ENCODE results near the gene EDEM2.

DNA sequence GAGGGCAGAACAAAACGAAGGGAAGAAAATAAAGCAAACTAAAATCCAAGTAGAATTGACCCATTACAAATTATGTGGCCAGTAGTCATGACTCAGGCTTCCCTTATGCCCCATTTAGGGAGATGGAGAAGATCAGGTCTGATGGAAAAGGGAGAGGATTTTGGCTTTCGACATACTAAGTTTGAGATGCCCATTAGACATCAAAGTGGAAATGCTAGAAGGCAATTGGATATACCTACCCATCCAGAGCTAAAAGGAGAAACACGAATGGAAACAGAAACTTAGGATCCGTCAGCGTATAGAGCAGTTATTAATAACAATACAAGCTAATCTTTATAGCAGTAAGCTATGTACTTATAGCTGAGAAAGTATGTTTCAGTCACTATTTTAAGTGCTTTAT lies 59.3 kb downstream of the EDEM2 start:
- TF ChIP-seq TAF1 (IDR thresholded peaks at IDR 0.05; ENCODE audit: low read depth) = no peak
- TF ChIP-seq, protein P1, sequence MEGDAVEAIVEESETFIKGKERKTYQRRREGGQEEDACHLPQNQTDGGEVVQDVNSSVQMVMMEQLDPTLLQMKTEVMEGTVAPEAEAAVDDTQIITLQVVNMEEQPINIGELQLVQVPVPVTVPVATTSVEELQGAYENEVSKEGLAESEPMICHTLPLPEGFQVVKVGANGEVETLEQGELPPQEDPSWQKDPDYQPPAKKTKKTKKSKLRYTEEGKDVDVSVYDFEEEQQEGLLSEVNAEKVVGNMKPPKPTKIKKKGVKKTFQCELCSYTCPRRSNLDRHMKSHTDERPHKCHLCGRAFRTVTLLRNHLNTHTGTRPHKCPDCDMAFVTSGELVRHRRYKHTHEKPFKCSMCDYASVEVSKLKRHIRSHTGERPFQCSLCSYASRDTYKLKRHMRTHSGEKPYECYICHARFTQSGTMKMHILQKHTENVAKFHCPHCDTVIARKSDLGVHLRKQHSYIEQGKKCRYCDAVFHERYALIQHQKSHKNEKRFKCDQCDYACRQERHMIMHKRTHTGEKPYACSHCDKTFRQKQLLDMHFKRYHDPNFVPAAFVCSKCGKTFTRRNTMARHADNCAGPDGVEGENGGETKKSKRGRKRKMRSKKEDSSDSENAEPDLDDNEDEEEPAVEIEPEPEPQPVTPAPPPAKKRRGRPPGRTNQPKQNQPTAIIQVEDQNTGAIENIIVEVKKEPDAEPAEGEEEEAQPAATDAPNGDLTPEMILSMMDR (IDR thresholded peaks at IDR 0.05; ENCODE audit: poor library complexity, severe bottlenecking) = no peak
- no peak for TF ChIP-seq SMC3 (conservative IDR thresholded peaks at IDR 0.05; ENCODE audit: poor library complexity)
- TF ChIP-seq POLR2AphosphoS5 (IDR thresholded peaks at IDR 0.05) = no peak
- no peak for TF ChIP-seq EZH2 (IDR thresholded peaks at IDR 0.05; ENCODE audit: borderline replicate concordance, insufficient read depth, low read length, poor library complexity, severe bottlenecking)
- TF ChIP-seq, protein P2, sequence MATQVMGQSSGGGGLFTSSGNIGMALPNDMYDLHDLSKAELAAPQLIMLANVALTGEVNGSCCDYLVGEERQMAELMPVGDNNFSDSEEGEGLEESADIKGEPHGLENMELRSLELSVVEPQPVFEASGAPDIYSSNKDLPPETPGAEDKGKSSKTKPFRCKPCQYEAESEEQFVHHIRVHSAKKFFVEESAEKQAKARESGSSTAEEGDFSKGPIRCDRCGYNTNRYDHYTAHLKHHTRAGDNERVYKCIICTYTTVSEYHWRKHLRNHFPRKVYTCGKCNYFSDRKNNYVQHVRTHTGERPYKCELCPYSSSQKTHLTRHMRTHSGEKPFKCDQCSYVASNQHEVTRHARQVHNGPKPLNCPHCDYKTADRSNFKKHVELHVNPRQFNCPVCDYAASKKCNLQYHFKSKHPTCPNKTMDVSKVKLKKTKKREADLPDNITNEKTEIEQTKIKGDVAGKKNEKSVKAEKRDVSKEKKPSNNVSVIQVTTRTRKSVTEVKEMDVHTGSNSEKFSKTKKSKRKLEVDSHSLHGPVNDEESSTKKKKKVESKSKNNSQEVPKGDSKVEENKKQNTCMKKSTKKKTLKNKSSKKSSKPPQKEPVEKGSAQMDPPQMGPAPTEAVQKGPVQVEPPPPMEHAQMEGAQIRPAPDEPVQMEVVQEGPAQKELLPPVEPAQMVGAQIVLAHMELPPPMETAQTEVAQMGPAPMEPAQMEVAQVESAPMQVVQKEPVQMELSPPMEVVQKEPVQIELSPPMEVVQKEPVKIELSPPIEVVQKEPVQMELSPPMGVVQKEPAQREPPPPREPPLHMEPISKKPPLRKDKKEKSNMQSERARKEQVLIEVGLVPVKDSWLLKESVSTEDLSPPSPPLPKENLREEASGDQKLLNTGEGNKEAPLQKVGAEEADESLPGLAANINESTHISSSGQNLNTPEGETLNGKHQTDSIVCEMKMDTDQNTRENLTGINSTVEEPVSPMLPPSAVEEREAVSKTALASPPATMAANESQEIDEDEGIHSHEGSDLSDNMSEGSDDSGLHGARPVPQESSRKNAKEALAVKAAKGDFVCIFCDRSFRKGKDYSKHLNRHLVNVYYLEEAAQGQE (IDR thresholded peaks at IDR 0.05; ENCODE audit: borderline replicate concordance) = no peak
- no peak for TF ChIP-seq RAD21 (conservative IDR thresholded peaks at IDR 0.05)
- no peak for TF ChIP-seq MXI1 (conservative IDR thresholded peaks at IDR 0.05; ENCODE audit: poor library complexity, severe bottlenecking)
- TF ChIP-seq EP300 (conservative IDR thresholded peaks at IDR 0.05; ENCODE audit: poor library complexity, severe bottlenecking) = no peak

Measured in neural cell (in vitro differentiated cells).